Measurements from ENCODE around the gene TFR2. TPM values are rescaled to one million over a fixed set of nuclear protein-coding genes. Genes with fewer than 3 reads are reported as not detected.

TFR2 gene
- total and polyA plus RNA-seq, 2 donors (not counting 1 experiment from before 2014, with no cell fraction given): 5.9 to 10.0 TPM

- peaks cover 31% of the 10 kb centered on the region for H4K20me1 ChIP-seq (ENCODE audit: control insufficient read depth, insufficient read depth, low read length, poor library complexity, severe bottlenecking)
- H3K27ac Mint-ChIP-seq: peak within 1 kb of the TSS; percentile 99
- peak within 1 kb of the TSS; percentile 82 to 93 (median 85) for H3K4me3 ChIP-seq (ENCODE audit: control extremely low read depth in 1 of 5, extremely low read depth in 1 of 5, insufficient read depth in 1 of 5, low read depth in 2 of 5, low read length in 4 of 5)
- H3K4me2 ChIP-seq (replicated peaks; ENCODE audit: low read depth, low read length, poor library complexity, severe bottlenecking): peak within 1 kb of the TSS; percentile 98
- ATAC-seq (ENCODE audit: low read depth) (peak; percentile 79), DNase-seq (peak; percentile 100)
- H3K9ac ChIP-seq (ENCODE audit: low read length): peak within 1 kb of the TSS; percentile 82
- no peaks in the 10 kb centered on the region for H3K9me3 Mint-ChIP-seq (ENCODE audit: insufficient read depth)
- under 1% methylated on average over 50 of the region's 53 CpGs for WGBS (ENCODE audit: insufficient coverage)
- peaks cover 27 to 38% of the 10 kb centered on the region in 2 donors for H3K4me1 ChIP-seq (ENCODE audit: control insufficient read depth in 2 of 2, insufficient read depth in 2 of 2, low read length in 2 of 2)
- H3K4me3 Mint-ChIP-seq: peak within 1 kb of the TSS; percentile 98
- H3K9me3 ChIP-seq (ENCODE audit: control extremely low read depth in 1 of 3, control insufficient read depth in 2 of 3, insufficient read depth in 1 of 3, low read length in 2 of 3): no peaks in the 10 kb centered on the region
- TF ChIP-seq EZH2 (IDR thresholded peaks at IDR 0.05; ENCODE audit: borderline replicate concordance, insufficient read depth, low read depth, low read length, poor library complexity, severe bottlenecking) (no peak), CTCF (IDR thresholded peaks at IDR 0.05) (no peak)
- peaks cover 9% of the 10 kb centered on the region for H3K27me3 Mint-ChIP-seq
- peaks cover 0 to 14% (median 5%) of the 10 kb centered on the region in 4 experiments for H3K27me3 ChIP-seq (replicated peaks in 1 of 4; ENCODE audit: control extremely low read depth in 1 of 4, control insufficient read depth in 3 of 4, insufficient read depth in 4 of 4, low read length in 3 of 4)
- intact Hi-C loops (cut with micrococcal nuclease): loop anchor here (1.0 to 5.0 kb wide), 10 partner anchors 18 to 504 kb away; partner anchors contain the start of genes AGFG2, GNB2, MEPCE and MOSPD3
- peaks cover 0 to 16% of the 10 kb centered on the region in 2 experiments for H3K36me3 ChIP-seq (replicated peaks in 1 of 2; ENCODE audit: control extremely low read depth in 1 of 2, control insufficient read depth in 1 of 2, extremely low read depth in 1 of 2, insufficient read depth in 2 of 2, low read length in 1 of 2)
- peaks cover 34% of the 10 kb centered on the region for H3K79me2 ChIP-seq (ENCODE audit: control insufficient read depth, insufficient read depth, low read length)
- peak within 1 kb of the TSS; percentile 94 to 97 for H3K27ac ChIP-seq (ENCODE audit: low read length in 2 of 2)
- peaks cover 44% of the 10 kb centered on the region for H3K4me1 Mint-ChIP-seq
- peak within 1 kb of the TSS; percentile 96 for H2AFZ ChIP-seq (ENCODE audit: insufficient read depth, low read depth, low read length, poor library complexity, severe bottlenecking)
- CTCF ChIA-PET: interaction anchor here (0.5 to 11.1 kb wide), 26 partner anchors 14 to 668 kb away, joined by 3 to 226 read pairs (median 4); partner anchors contain the start of genes AGFG2, MOSPD3, PCOLCE and POP7
- POLR2A ChIA-PET: interaction anchor here (0.5 to 3.1 kb wide), 29 partner anchors 10 to 518 kb away, joined by 3 to 26 read pairs (median 4); partner anchors contain the start of genes AGFG2, GIGYF1, GNB2 and GPC2
These were observed 54.9 kb downstream of the TFR2 start, which contains the start of gene FBXO24 for GRCh38 chr7:100586266-100587025. TSS of gene FBXO24 (plus strand) at chr7:100586328. CDS start at chr7:100586626, 298 bp downstream.

Measured in B cell (primary cell).